Stomach (tissue), 9 donors: ENCODE data around the gene TMEM191B. TPM values are rescaled to one million over a fixed set of nuclear protein-coding genes. Genes with fewer than 3 reads are reported as not detected.
"Not testable (repeated sequence)": the region's sequence is repeated elsewhere in the genome, so short reads cannot be mapped to it uniquely, and the experiment has no call there.

ENCODE experiments used
- DNase-seq, 2 donors: peaks; one replicate each; pipeline versions ENCODE4 v3.0.0 to v3.0.0-alpha.2; 2013 to 2019
- H3K27ac ChIP-seq, 5 donors: fragments of 200-600 bp in 4 of 5; sonication (generic) in 4 of 5; one replicate each; pipeline ENCODE4 v1.5.1; 2013 to 2019; ENCODE audit warnings: mild to moderate bottlenecking in 1 of 5, moderate library complexity in 1 of 5
- H3K27me3 ChIP-seq, 3 donors: fragments of 200-600 bp; sonication (generic); one replicate each; pipeline ENCODE4 v1.5.1; 2017 to 2019; ENCODE audit warnings: mixed run types in 1 of 3
- H3K36me3 ChIP-seq, 4 donors: fragments of 200-600 bp; sonication (generic); 1 replicate in 3 of 4; 2 replicates in 1 of 4; pipeline ENCODE4 v1.5.1; 2016 to 2019
- H3K4me1 ChIP-seq, 4 donors: fragments of 200-600 bp; sonication (generic); one replicate each; pipeline ENCODE4 v1.5.1; 2016 to 2019
- H3K4me3 ChIP-seq, 4 donors: fragments of 200-600 bp; sonication (generic) in 3 of 4; one replicate each; pipeline ENCODE4 v1.5.1; 2016 to 2019; ENCODE audit warnings: mild to moderate bottlenecking in 1 of 4
- H3K9me3 ChIP-seq, 4 donors: fragments of 200-600 bp; sonication (generic); one replicate each; pipeline ENCODE4 v1.5.1; 2016 to 2019
- WGBS, 5 donors: extraction: QIAGEN DNeasy Blood & Tissue Kit in 3 of 5; methylation state at CpG; one replicate each; pipeline versions ENCODE4 v1.1.5 to v1.1.7; 2013 to 2018; 5-methylcytosine and 5-hydroxymethylcytosine counted together
- intact Hi-C: fragments of 100-400 bp; cut with DNase I; formaldehyde crosslinking; loops from one replicate; pipeline ENCODE4 v1.15.1; 2023; ENCODE audit warnings: low total_unique reads
- polyA plus RNA-seq, 3 donors: library from polyadenylated mRNA; stranded (reverse); fragments of 200-250 nt; gene quantifications; one replicate each; pipeline ENCODE4 v1.2.3, GENCODE V29; 2013
- total RNA-seq, 5 donors: library from RNA; depleted of rRNA; stranded (reverse); fragments of >200 nt; gene quantifications; one replicate each; pipeline versions ENCODE4 v1.1.0 to v1.2.3, GENCODE V29; 2014 to 2016
- donor health status: healthy with polysubstance abuse.
- donor health status: Bipolar disorder and iron deficiency.
- donor health status: healthy.

The TMEM191B gene
- total and polyA plus RNA-seq, 8 donors: 0.44 to 6.3 (median 1.5) TPM; not detected in 4

- H3K4me3 ChIP-seq, H3K9me3 ChIP-seq, H3K27me3 ChIP-seq, H3K27ac ChIP-seq, H3K4me1 ChIP-seq, H3K36me3 ChIP-seq, DNase-seq, intact Hi-C loops: not testable (repeated sequence)
- no CpG with 5 or more reads among the region's 16 CpGs for WGBS, 5 donors
Observed at GRCh38 chr22:18560099-18560974, 32.7 kb downstream of the TMEM191B start.

- H3K36me3 ChIP-seq, H3K27ac ChIP-seq, H3K27me3 ChIP-seq, H3K4me3 ChIP-seq, intact Hi-C loops, H3K4me1 ChIP-seq, DNase-seq, H3K9me3 ChIP-seq: not testable (repeated sequence)
- WGBS, 5 donors: 45 to 61% methylated on average over 2 of the region's 16 CpGs; no CpG with 5 or more reads in 3 of the 5 donors
Observed at GRCh38 chr22:18570509-18571246, 43.1 kb downstream of the TMEM191B start.

GRCh38 chr22:18573483-18574164 lies 46.0 kb downstream of the TMEM191B start:
- intact Hi-C loops, H3K4me1 ChIP-seq, DNase-seq, H3K36me3 ChIP-seq, H3K27ac ChIP-seq, H3K27me3 ChIP-seq, H3K4me3 ChIP-seq, H3K9me3 ChIP-seq: not testable (repeated sequence)
- 39 to 69% (median 42%) methylated on average over 3 to 8 of the region's 10 CpGs for WGBS, 5 donors

GRCh38 chr22:18574555-18574954 lies 47.0 kb downstream of the TMEM191B start:
- H3K27ac ChIP-seq, DNase-seq, H3K4me1 ChIP-seq, H3K4me3 ChIP-seq, H3K9me3 ChIP-seq, H3K27me3 ChIP-seq, H3K36me3 ChIP-seq, intact Hi-C loops: not testable (repeated sequence)
- no CpG with 5 or more reads among the region's 13 CpGs for WGBS, 5 donors

- H3K27ac ChIP-seq, H3K4me3 ChIP-seq, intact Hi-C loops, H3K9me3 ChIP-seq, H3K27me3 ChIP-seq, DNase-seq, H3K36me3 ChIP-seq, H3K4me1 ChIP-seq: not testable (repeated sequence)
- WGBS, 5 donors: no CpG with 5 or more reads among the region's 9 CpGs
Observed at GRCh38 chr22:18575686-18576085, 48.1 kb downstream of the TMEM191B start.

- intact Hi-C loops, H3K9me3 ChIP-seq, H3K36me3 ChIP-seq, DNase-seq, H3K4me3 ChIP-seq, H3K27me3 ChIP-seq, H3K4me1 ChIP-seq, H3K27ac ChIP-seq: not testable (repeated sequence)
- no CpG with 5 or more reads among the region's 88 CpGs for WGBS, 5 donors
Observed at GRCh38 chr22:18577090-18577818, 49.7 kb downstream of the TMEM191B start.

- H3K36me3 ChIP-seq, DNase-seq, intact Hi-C loops, H3K27ac ChIP-seq, H3K9me3 ChIP-seq, H3K27me3 ChIP-seq, H3K4me1 ChIP-seq: not testable (repeated sequence)
- H3K4me3 ChIP-seq: peak overlapping the region in 1 of 4 donors; percentile 26
- WGBS, 5 donors: no CpG with 5 or more reads among the region's 53 CpGs
Observed at GRCh38 chr22:18577847-18578246, 50.2 kb downstream of the TMEM191B start.

Other genes starting within 250 kb of the TMEM191B start
- not detected for gene GGTLC3, start 9.6 kb upstream of the TMEM191B start, total RNA-seq
- gene GGTLC3, start 9.6 kb upstream of the TMEM191B start, polyA plus RNA-seq: 1 to 10 TPM in 1 of 3 donors, under 1 TPM in 1, not detected in 1; 0.25 to 3.2 TPM
- gene RIMBP3, start 84.1 kb downstream of the TMEM191B start, total RNA-seq: under 1 TPM in 1 of 5 donors, not detected in 4; 0.14 TPM
- under 1 TPM in 2 of 3 donors, not detected in 1; 0.03 to 0.06 TPM for gene RIMBP3, start 84.1 kb downstream of the TMEM191B start, polyA plus RNA-seq